K562 (cell line): ENCODE results near the gene ARHGAP35. TPM values are rescaled to one million over a fixed set of nuclear protein-coding genes. Genes with fewer than 3 reads are reported as not detected.

Experiments used
- AFF1 ChIP-seq, 2 experiments: fragments of 450-650 bp; IDR thresholded peaks; 2 replicates each; pipeline ENCODE4 v1.6.1; 2018; ENCODE audit warnings: mild to moderate bottlenecking in 2 of 2, low read depth in 1 of 2; ENCODE audit not compliant: partially characterized antibody in 2 of 2
- CC2D1A ChIP-seq: fragments of 450-650 bp; IDR thresholded peaks from 2 replicates; pipeline ENCODE4 v1.6.1; 2017; ENCODE audit warnings: mild to moderate bottlenecking
- CCNT2 ChIP-seq: IDR thresholded peaks from 2 replicates; pipeline ENCODE4 v1.6.1; 2011; ENCODE audit warnings: borderline replicate concordance, low read depth, mild to moderate bottlenecking, moderate library complexity, mixed read lengths, low read length; ENCODE audit not compliant: insufficient read length; ENCODE audit errors: extremely low read depth
- CEBPB ChIP-seq: fragments of 450-650 bp; IDR thresholded peaks from 2 replicates; pipeline ENCODE4 v1.6.1; 2016; ENCODE audit warnings: missing genetic modification characterization, missing compliant biosample characterization
- FOXJ2 ChIP-seq: fragments of 200-800 bp; sonication (Bioruptor generic); IDR thresholded peaks from 2 replicates; pipeline ENCODE4 v1.6.1; 2016; ENCODE audit warnings: missing genetic modification characterization, missing compliant biosample characterization
- GTF2A2 ChIP-seq: IDR thresholded peaks from 2 replicates; pipeline ENCODE4 v1.6.1; 2016; ENCODE audit warnings: mild to moderate bottlenecking, missing genetic modification characterization, missing compliant biosample characterization
- HLTF ChIP-seq: fragments of 450-650 bp; IDR thresholded peaks from 2 replicates; pipeline ENCODE4 v1.6.1; 2016
- MNT ChIP-seq, 2 experiments: fragments of 450-650 bp; conservative IDR thresholded peaks; 2 replicates each; pipeline ENCODE4 v1.6.1; 2017; ENCODE audit warnings: mild to moderate bottlenecking in 2 of 2, moderate library complexity in 2 of 2
- MXD1 ChIP-seq: fragments of 250-450 bp; sonication (Bioruptor Pico); IDR thresholded peaks from 2 replicates; pipeline ENCODE4 v1.8.0; 2021; ENCODE audit warnings: borderline replicate concordance, mild to moderate bottlenecking, moderate library complexity; ENCODE audit not compliant: poor library complexity, severe bottlenecking
- NFE2L1 ChIP-seq: fragments of 450-650 bp; IDR thresholded peaks from 2 replicates; pipeline ENCODE4 v1.6.1; 2016; ENCODE audit warnings: missing genetic modification characterization, low read depth, mild to moderate bottlenecking, missing compliant biosample characterization, moderate library complexity, borderline replicate concordance
- NFYB ChIP-seq: IDR thresholded peaks from 2 replicates; pipeline ENCODE4 v1.6.1; 2011; ENCODE audit warnings: mild to moderate bottlenecking, moderate library complexity; ENCODE audit not compliant: insufficient read length; ENCODE audit errors: extremely low read depth
- NR4A1 ChIP-seq, 2 experiments: fragments of 250-450 bp in 1 of 2; fragments of 450-650 bp in 1 of 2; sonication (Bioruptor Pico) in 1 of 2; IDR thresholded peaks; 2 replicates each; pipeline versions ENCODE4 v1.4.0 to v1.6.1; 2016 to 2020; ENCODE audit warnings: mild to moderate bottlenecking in 2 of 2, missing compliant biosample characterization in 1 of 2, missing genetic modification characterization in 1 of 2, moderate library complexity in 1 of 2
- POLR2AphosphoS5 ChIP-seq: IDR thresholded peaks from 2 replicates; pipeline ENCODE4 v1.6.1; 2011; ENCODE audit warnings: mild to moderate bottlenecking, low read depth, low read length, moderate library complexity; ENCODE audit not compliant: control insufficient read depth, insufficient read depth
- POLR2G ChIP-seq: fragments of 200-400 bp; formaldehyde crosslinking; IDR thresholded peaks from 2 replicates; pipeline ENCODE4 v1.6.1; 2017; ENCODE audit warnings: low read depth, mild to moderate bottlenecking, antibody characterized with exemption, low read length, moderate library complexity
- POLR2H ChIP-seq: IDR thresholded peaks from 2 replicates; pipeline ENCODE4 v1.6.1; 2016; ENCODE audit warnings: missing genetic modification characterization, low read depth, mild to moderate bottlenecking, control low read depth, missing compliant biosample characterization, moderate library complexity
- SNRNP70 ChIP-seq: fragments of 200-400 bp; formaldehyde crosslinking; optimal IDR thresholded peaks from 2 replicates; pipeline ENCODE3; 2017; ENCODE audit warnings: low read depth, low read length
- SUPT5H ChIP-seq: fragments of 450-650 bp; IDR thresholded peaks from 2 replicates; pipeline ENCODE4 v1.6.1; 2016
- TAF15 ChIP-seq: fragments of 200-400 bp; formaldehyde crosslinking; IDR thresholded peaks from 2 replicates; pipeline ENCODE4 v1.6.1; 2017; ENCODE audit warnings: mild to moderate bottlenecking, low read depth, low read length, moderate library complexity
- TRIM24 ChIP-seq, 2 experiments: fragments of 450-650 bp; IDR thresholded peaks; 2 replicates each; pipeline ENCODE4 v1.6.1; 2016
- ZNF347 ChIP-seq: fragments of 450-650 bp; formaldehyde crosslinking; IDR thresholded peaks from 2 replicates; pipeline ENCODE4 v1.4.0; 2020; ENCODE audit warnings: low read depth, mild to moderate bottlenecking, moderate library complexity
- ZNF408 ChIP-seq: fragments of 250-450 bp; sonication (Bioruptor Pico); IDR thresholded peaks from 2 replicates; pipeline ENCODE4 v1.4.0; 2020; ENCODE audit warnings: low read depth, mild to moderate bottlenecking, moderate library complexity
- polyA plus RNA-seq, 8 experiments: library from polyadenylated mRNA; depleted of rRNA in 4 of 8; stranded (reverse) in 5 of 8; unstranded in 3 of 8; fragments of >200 nt; fragmentation: Nextera tagmentation in 2 of 8; fragmentation: Illumina TruSeq in 1 of 8; extraction: Ambion mirVana in 2 of 8; extraction: Trizol in 1 of 8; gene quantifications; 2 replicates each; pipeline versions ENCODE4 v1.2.1 to v1.2.3, GENCODE V29; 2011 to 2014; ENCODE audit warnings: inconsistent platforms in 1 of 8, missing spikeins in 1 of 8
- total RNA-seq, 7 experiments: library from RNA; depleted of rRNA in 6 of 7; stranded (reverse); fragments of >200 nt in 6 of 7; fragmentation: Illumina TruSeq in 2 of 7; extraction: Trizol in 2 of 7; gene quantifications; 2 replicates each; pipeline versions ENCODE4 v1.2.1 to v1.2.3, GENCODE V29; 2011 to 2021; ENCODE audit warnings: low replicate concordance in 1 of 7

Gene ARHGAP35
- total and polyA plus RNA-seq, 9 of the 15 experiments (the other 6 are each of a cell fraction or from before 2014, with no cell fraction given): 0.27 to 26.4 (median 10.2) TPM

GRCh38 chr19:46862974-46863632, 2.3 kb downstream of the ARHGAP35 start (continued):
- no peak; a peak in 1 of 4 replicates for TF ChIP-seq MNT (conservative IDR thresholded peaks at IDR 0.05)
- no peak for TF ChIP-seq NR4A1 (CRISPR knock-in tag; IDR thresholded peaks at IDR 0.05)
- no peak for TF ChIP-seq NR4A1 (tag; IDR thresholded peaks at IDR 0.05)
- no peak for TF ChIP-seq POLR2AphosphoS5
- TF ChIP-seq ZNF347 (CRISPR knock-in tag): no peak
- no peak for TF ChIP-seq NFYB
- TF ChIP-seq TAF15: no peak
- no peak for TF ChIP-seq NFE2L1 (tag)
- no peak for TF ChIP-seq SNRNP70
- TF ChIP-seq MXD1 (CRISPR knock-in tag): no peak
- TF ChIP-seq POLR2G: no peak
- TF ChIP-seq CC2D1A: 0 out of 2 replicates have a peak, but pooled peaks have one; percentile 11
- no peak for TF ChIP-seq ZNF408 (CRISPR knock-in tag)
- TF ChIP-seq HLTF: no peak; the same call in 1 of the 2 replicates
- TF ChIP-seq FOXJ2: no peak
- TF ChIP-seq AFF1 (IDR thresholded peaks at IDR 0.05; ENCODE audit: low read depth in 1 of 2, partially characterized antibody in 2 of 2): peak in 1 of 2 experiments; percentile 37
- TF ChIP-seq POLR2H (tag): no peak
- TF ChIP-seq GTF2A2 (tag): no peak
- no peak for TF ChIP-seq CCNT2
- TF ChIP-seq CEBPB (tag): no peak
- TF ChIP-seq TRIM24 (IDR thresholded peaks at IDR 0.05): no peak; a peak in 1 of 4 replicates
- no peak for TF ChIP-seq SUPT5H
